ENCODE results near the gene SPATA31D3.
"Not testable (repeated sequence)": the region's sequence is repeated elsewhere in the genome, so short reads cannot be mapped to it uniquely, and the experiment has no call there.

The SPATA31D3 gene

DNA sequence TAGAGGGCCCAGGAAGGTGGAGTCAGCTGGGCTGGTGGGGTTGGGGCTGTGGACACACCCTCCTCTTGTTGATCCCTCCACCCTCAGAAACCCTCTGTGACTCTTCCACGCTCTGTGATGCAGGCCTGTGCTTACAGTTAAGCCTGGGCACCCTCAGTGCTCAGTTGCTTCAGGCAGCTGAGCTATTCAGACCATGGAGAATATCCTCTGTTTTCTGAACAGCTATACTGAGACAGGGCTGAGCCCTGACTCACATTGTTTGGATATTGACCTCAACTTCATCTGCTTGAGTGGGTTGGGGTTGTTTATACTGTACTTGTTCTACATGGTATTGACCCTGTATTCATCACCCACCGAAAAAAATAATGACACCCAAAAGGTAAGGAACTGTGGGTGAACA lies at the start of gene SPATA31D3:
Gene SPATA31D3, plus strand, starts transcription at position 108 of the 400 bp plus-strand sequence. Its CDS starts 86 bp downstream, at position 194.
- H3K9ac ChIP-seq (ENCODE audit: low read length); H3K36me3 ChIP-seq (ENCODE audit: control insufficient read depth, insufficient read depth, low read length): not testable (repeated sequence)

DNA sequence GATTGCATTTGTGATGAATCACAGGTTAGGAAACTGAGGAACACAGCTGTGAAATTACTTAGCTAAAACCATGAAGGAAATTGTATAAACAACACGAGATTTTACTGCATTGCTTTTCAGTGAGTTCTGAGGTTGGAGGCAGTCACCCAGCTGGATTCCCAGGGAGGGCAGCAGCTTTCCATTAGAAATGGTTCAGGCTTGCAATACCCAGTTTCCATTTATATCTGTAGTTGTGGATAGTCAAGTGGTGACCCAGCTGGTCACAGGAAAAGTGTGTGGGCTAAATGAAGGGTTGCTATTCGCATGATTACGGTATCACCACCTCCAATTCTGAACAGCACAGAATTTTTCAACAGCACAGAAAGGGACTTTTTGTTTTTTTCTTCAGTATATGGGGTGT lies 49.4 kb upstream of the SPATA31D3 start:
- Histone ChIP-seq H3K4me1 (ENCODE audit: control insufficient read depth, insufficient read depth, low read length) (no peaks in the 10 kb centered on the region), H3K36me3 (ENCODE audit: control insufficient read depth, insufficient read depth, low read length) (no peaks in the 10 kb centered on the region), H3K4me3 (ENCODE audit: low read length) (no peak overlapping the region), H3K27me3 (ENCODE audit: control insufficient read depth, insufficient read depth, low read length) (no peaks in the 10 kb centered on the region), H3K9ac (ENCODE audit: low read length) (no peak overlapping the region), H3K9me3 (ENCODE audit: control insufficient read depth, low read length) (no peaks in the 10 kb centered on the region)

More for the DNA sequence above, at the start of gene SPATA31D3:
- not testable (repeated sequence) for H3K4me1 ChIP-seq (ENCODE audit: control insufficient read depth, insufficient read depth, low read length); H3K4me3 ChIP-seq (ENCODE audit: low read length); H3K9me3 ChIP-seq (ENCODE audit: control insufficient read depth, low read length); H3K27me3 ChIP-seq (ENCODE audit: control insufficient read depth, insufficient read depth, low read length)

DNA sequence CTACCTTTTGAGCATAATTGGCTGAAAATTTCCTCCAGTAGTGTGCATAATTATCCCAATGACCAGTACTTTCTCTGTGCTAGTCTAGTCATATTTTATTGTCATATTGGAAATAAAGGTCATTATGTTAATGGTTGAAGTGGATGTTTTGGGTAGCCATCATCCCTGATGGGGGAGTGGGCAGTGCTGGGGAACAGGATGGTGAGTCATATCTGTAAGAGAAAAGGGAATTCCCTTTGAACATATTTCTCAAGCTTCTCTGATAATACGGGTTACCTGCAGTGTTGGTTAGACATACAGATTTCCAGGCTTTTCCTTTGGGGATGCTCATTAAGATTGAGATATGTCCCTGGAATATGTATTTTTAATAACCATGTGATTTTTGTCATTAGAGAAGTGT lies 48.4 kb upstream of the SPATA31D3 start:
- H3K27me3 ChIP-seq (ENCODE audit: control insufficient read depth, insufficient read depth, low read length) = no peaks in the 10 kb centered on the region
- no peaks in the 10 kb centered on the region for H3K9me3 ChIP-seq (ENCODE audit: control insufficient read depth, low read length)
- no peaks in the 10 kb centered on the region for H3K36me3 ChIP-seq (ENCODE audit: control insufficient read depth, insufficient read depth, low read length)
- no peak overlapping the region for H3K9ac ChIP-seq (ENCODE audit: low read length)
- H3K4me3 ChIP-seq (ENCODE audit: low read length) = no peak overlapping the region
- H3K4me1 ChIP-seq (ENCODE audit: control insufficient read depth, insufficient read depth, low read length) = no peaks in the 10 kb centered on the region

DNA sequence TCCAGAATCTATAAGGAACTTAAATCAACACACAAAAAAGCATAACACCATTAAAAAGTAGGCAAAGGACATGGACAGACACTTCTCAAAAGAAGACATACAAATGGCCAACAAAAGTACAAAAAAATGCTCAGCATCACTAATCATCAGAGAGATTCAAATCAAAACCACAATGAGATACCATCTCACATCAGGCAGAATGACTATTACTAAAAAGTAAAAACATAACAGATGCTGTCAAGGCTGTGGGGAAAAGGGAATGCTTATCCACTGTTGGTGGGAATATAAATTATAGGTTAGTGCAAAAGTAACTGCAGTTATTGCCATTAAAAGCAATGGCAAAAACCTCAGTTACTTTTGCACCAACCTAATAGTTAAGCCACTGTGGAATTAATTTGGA lies 47.2 kb upstream of the SPATA31D3 start:
- Histone ChIP-seq H3K4me1 (ENCODE audit: control insufficient read depth, insufficient read depth, low read length) (no peaks in the 10 kb centered on the region), H3K9me3 (ENCODE audit: control insufficient read depth, low read length) (no peaks in the 10 kb centered on the region), H3K27me3 (ENCODE audit: control insufficient read depth, insufficient read depth, low read length) (no peaks in the 10 kb centered on the region), H3K36me3 (ENCODE audit: control insufficient read depth, insufficient read depth, low read length) (no peaks in the 10 kb centered on the region), H3K9ac (ENCODE audit: low read length) (no peak overlapping the region), H3K4me3 (ENCODE audit: low read length) (no peak overlapping the region)

DNA sequence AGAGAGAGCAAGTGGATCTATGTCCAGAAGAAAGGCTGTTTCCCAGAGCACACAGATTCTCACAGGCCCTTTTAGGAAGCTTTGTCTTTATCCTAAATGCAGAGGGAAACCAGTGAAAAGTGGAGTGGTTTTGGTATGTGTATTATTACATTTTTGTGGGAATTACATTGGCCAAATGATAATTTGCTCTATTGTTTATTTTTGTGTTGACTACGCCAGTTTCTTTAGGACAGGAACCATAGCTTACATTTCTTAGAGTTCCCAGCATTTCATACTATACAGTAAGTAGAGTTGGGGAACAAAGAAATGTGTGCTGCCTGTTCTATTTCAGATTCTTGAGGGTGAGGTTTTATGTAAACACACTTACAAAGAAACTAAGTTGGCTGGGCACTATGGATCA lies 44.4 kb upstream of the SPATA31D3 start:
- Histone ChIP-seq H3K4me1 (ENCODE audit: control insufficient read depth, insufficient read depth, low read length) (no peaks in the 10 kb centered on the region), H3K9me3 (ENCODE audit: control insufficient read depth, low read length) (no peaks in the 10 kb centered on the region), H3K36me3 (ENCODE audit: control insufficient read depth, insufficient read depth, low read length) (no peaks in the 10 kb centered on the region), H3K4me3 (ENCODE audit: low read length) (no peak overlapping the region), H3K9ac (ENCODE audit: low read length) (no peak overlapping the region), H3K27me3 (ENCODE audit: control insufficient read depth, insufficient read depth, low read length) (no peaks in the 10 kb centered on the region)

DNA sequence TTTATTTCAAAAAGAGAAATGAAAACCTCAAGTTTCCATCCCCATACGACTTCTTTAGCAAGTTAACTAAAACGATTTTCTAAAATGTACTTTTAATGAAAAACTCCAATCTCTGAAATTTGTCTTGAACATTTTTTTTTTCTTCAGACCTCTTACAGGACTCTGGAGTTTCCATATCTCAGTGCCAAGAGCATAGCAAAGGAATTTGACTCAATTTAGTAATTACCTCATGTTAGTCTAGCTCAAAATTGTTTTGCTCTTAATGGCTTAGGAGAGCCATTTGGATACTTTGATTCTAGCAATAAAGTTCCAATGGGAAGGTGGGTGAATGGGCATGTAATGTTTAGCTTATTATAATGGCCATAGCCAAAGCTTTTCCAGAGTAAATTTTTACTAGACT lies 41.1 kb upstream of the SPATA31D3 start:
- H3K9me3 ChIP-seq (ENCODE audit: control insufficient read depth, low read length) = no peaks in the 10 kb centered on the region
- no peaks in the 10 kb centered on the region for H3K36me3 ChIP-seq (ENCODE audit: control insufficient read depth, insufficient read depth, low read length)
- H3K4me3 ChIP-seq (ENCODE audit: low read length) = no peak overlapping the region
- H3K9ac ChIP-seq (ENCODE audit: low read length) = no peak overlapping the region
- no peaks in the 10 kb centered on the region for H3K27me3 ChIP-seq (ENCODE audit: control insufficient read depth, insufficient read depth, low read length)
- H3K4me1 ChIP-seq (ENCODE audit: control insufficient read depth, insufficient read depth, low read length) = no peaks in the 10 kb centered on the region

DNA sequence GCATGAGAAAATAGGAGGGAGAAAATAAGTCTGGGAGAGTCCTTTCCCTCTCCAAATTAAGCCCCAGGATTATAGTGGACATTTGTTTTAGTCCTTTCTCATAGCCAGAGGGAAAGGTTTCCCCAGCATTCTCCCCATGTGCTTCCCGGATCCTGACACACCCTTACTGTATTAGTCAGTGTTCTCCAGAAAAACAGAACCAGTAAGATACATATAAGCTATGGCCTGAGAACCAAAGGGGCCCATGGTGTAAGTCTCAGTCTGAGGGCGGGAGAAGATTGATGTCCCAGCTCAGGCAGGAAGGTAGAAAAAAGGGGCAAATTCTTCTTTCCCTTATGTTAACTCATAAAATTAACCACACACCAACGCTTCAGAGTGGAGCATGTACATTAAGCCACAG lies 40.7 kb upstream of the SPATA31D3 start:
- H3K4me1 ChIP-seq (ENCODE audit: control insufficient read depth, insufficient read depth, low read length) = no peaks in the 10 kb centered on the region
- H3K4me3 ChIP-seq (ENCODE audit: low read length) = no peak overlapping the region
- H3K9ac ChIP-seq (ENCODE audit: low read length) = no peak overlapping the region
- H3K9me3 ChIP-seq (ENCODE audit: control insufficient read depth, low read length) = no peaks in the 10 kb centered on the region
- H3K27me3 ChIP-seq (ENCODE audit: control insufficient read depth, insufficient read depth, low read length) = no peaks in the 10 kb centered on the region
- no peaks in the 10 kb centered on the region for H3K36me3 ChIP-seq (ENCODE audit: control insufficient read depth, insufficient read depth, low read length)

DNA sequence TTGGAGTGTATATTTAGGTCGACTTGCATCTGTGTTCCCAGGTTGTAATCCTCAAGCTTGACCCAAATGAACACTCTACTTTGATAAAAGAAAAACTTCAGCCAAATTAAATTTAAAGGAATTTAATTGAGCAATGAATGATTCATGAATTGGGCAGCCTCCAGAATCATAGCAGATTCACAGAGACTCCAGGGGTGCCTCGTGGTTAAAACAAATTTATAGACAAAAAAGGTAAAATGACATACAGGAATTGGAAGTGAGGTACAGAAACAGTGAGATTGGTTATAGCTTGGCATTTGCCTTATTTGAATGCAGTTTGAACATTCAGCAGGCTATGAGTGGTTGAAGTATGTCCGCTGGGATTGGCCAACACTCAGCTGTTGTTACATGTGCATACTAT lies 36.6 kb upstream of the SPATA31D3 start:
- Histone ChIP-seq H3K4me3 (ENCODE audit: low read length) (no peak overlapping the region), H3K9me3 (ENCODE audit: control insufficient read depth, low read length) (no peaks in the 10 kb centered on the region), H3K9ac (ENCODE audit: low read length) (no peak overlapping the region), H3K4me1 (ENCODE audit: control insufficient read depth, insufficient read depth, low read length) (no peaks in the 10 kb centered on the region), H3K36me3 (ENCODE audit: control insufficient read depth, insufficient read depth, low read length) (no peaks in the 10 kb centered on the region), H3K27me3 (ENCODE audit: control insufficient read depth, insufficient read depth, low read length) (no peaks in the 10 kb centered on the region)

DNA sequence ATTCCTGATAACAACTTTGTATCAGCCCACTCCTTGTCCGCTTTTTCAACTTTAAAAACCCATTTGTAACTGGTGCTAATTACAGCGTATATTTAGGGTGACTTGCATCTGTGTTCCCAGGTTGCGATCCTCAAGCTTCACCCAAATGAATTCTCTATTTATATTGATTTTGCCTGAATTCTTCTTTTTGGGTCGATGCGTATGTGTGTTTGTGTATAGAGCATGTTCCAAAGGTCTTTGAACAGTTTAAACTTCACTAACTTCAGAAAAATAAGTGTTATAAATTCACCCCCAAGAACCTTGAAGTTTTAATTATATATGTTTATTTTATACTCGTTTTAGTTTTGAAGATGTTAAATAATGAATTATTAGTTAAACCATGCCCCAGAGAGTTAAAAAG lies 31.2 kb upstream of the SPATA31D3 start:
- no peaks in the 10 kb centered on the region for H3K9me3 ChIP-seq (ENCODE audit: control insufficient read depth, low read length)
- H3K4me3 ChIP-seq (ENCODE audit: low read length) = no peak overlapping the region
- no peaks in the 10 kb centered on the region for H3K27me3 ChIP-seq (ENCODE audit: control insufficient read depth, insufficient read depth, low read length)
- no peaks in the 10 kb centered on the region for H3K36me3 ChIP-seq (ENCODE audit: control insufficient read depth, insufficient read depth, low read length)
- no peaks in the 10 kb centered on the region for H3K4me1 ChIP-seq (ENCODE audit: control insufficient read depth, insufficient read depth, low read length)
- H3K9ac ChIP-seq (ENCODE audit: low read length) = no peak overlapping the region

DNA sequence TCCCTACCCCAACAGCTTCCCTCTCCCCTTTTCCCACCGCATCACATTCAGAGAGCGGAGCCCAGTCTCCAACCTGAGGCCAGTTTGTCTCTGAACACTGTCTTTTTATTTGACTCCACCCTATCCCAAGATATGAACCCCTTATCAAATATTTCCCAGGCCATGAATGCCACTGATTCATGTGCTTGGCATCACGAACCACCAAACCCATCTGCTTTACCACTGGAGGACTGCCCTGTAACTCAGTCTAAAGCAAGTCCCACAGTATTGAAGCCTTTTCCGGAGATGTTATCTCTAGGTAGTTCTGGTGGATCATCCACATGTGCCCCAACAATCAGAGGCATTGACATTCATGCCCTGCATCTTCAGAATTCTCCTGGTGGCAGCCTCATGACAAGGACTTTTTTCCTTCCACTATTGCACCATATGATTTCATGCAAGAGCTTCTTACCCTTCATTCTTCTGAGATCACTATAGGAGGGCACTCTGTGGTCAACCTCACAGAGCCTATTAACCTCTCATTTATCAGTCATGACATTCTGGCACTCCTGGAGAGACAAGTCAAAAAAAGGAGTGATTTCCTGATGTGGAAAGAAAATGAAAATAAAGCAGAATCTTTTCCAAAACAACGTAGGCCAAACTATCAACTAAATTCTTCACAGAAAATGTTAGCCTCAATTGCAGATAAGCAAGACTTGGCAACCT lies 27.3 kb upstream of the SPATA31D3 start:
- no peaks in the 10 kb centered on the region for H3K36me3 ChIP-seq (ENCODE audit: control insufficient read depth, insufficient read depth, low read length)
- no peak overlapping the region for H3K4me3 ChIP-seq (ENCODE audit: low read length)

DNA sequence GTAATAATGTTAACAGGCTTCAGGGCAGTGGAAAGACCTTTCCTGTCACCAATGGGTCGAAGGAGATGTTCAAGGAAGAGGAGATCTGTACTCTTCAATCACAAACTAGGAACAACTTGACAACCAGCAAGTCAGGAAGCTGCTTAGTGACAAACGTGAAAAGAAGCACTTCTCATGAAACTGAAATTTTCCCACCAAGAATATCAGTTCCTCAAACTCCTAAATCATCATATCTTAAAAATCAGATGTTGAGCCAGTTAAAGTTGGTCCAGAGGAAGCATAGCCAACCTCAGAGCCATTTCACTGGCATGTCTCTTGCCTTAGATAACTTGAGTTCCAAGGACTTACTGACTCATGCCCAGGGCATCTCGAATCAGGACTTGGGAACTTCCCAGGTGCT lies 24.8 kb upstream of the SPATA31D3 start:
- H3K9ac ChIP-seq (ENCODE audit: low read length); H3K36me3 ChIP-seq (ENCODE audit: control insufficient read depth, insufficient read depth, low read length); H3K9me3 ChIP-seq (ENCODE audit: control insufficient read depth, low read length); H3K27me3 ChIP-seq (ENCODE audit: control insufficient read depth, insufficient read depth, low read length); H3K4me3 ChIP-seq (ENCODE audit: low read length); H3K4me1 ChIP-seq (ENCODE audit: control insufficient read depth, insufficient read depth, low read length): not testable (repeated sequence)

More for the DNA sequence above, 27.3 kb upstream of the SPATA31D3 start:
- no peaks in the 10 kb centered on the region for H3K4me1 ChIP-seq (ENCODE audit: control insufficient read depth, insufficient read depth, low read length)
- no peaks in the 10 kb centered on the region for H3K9me3 ChIP-seq (ENCODE audit: control insufficient read depth, low read length)
- H3K9ac ChIP-seq (ENCODE audit: low read length) = no peak overlapping the region
- H3K27me3 ChIP-seq (ENCODE audit: control insufficient read depth, insufficient read depth, low read length) = no peaks in the 10 kb centered on the region

DNA sequence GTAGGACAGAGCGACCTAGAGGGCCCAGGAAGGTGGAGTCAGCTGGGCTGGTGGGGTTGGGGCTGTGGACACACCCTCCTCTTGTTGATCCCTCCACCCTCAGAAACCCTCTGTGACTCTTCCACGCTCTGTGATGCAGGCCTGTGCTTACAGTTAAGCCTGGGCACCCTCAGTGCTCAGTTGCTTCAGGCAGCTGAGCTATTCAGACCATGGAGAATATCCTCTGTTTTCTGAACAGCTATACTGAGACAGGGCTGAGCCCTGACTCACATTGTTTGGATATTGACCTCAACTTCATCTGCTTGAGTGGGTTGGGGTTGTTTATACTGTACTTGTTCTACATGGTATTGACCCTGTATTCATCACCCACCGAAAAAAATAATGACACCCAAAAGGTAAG lies 15.0 kb upstream of the SPATA31D3 start, which contains the start of gene SPATA31D4:
Gene SPATA31D4, plus strand, starts transcription at position 124 of the 400 bp plus-strand sequence. Its CDS starts 86 bp downstream, at position 210.
- not testable (repeated sequence) for H3K4me1 ChIP-seq (ENCODE audit: control insufficient read depth, insufficient read depth, low read length); H3K36me3 ChIP-seq (ENCODE audit: control insufficient read depth, insufficient read depth, low read length); H3K4me3 ChIP-seq (ENCODE audit: low read length); H3K27me3 ChIP-seq (ENCODE audit: control insufficient read depth, insufficient read depth, low read length); H3K9ac ChIP-seq (ENCODE audit: low read length); H3K9me3 ChIP-seq (ENCODE audit: control insufficient read depth, low read length)

DNA sequence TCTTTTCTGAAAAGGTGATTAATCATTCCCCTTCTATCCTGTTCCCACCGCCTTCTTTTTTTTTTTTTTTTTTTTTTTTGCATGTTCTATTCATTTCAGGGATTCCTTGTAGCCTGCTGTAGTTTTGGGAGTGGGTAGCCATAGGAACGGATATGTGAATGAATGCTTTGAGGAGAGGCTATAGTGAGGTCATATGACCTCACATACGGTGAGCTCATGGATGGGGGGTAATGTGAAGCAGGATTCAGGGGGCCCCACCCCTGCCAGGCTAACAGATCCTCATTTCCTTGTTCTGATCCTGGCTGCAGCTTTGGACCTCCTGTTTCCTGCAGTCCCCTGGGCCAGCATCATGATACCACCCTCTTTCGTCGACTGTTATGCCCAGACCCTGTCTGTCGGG lies 13.2 kb upstream of the SPATA31D3 start:
- H3K9me3 ChIP-seq (ENCODE audit: control insufficient read depth, low read length); H3K27me3 ChIP-seq (ENCODE audit: control insufficient read depth, insufficient read depth, low read length); H3K9ac ChIP-seq (ENCODE audit: low read length); H3K4me3 ChIP-seq (ENCODE audit: low read length); H3K36me3 ChIP-seq (ENCODE audit: control insufficient read depth, insufficient read depth, low read length); H3K4me1 ChIP-seq (ENCODE audit: control insufficient read depth, insufficient read depth, low read length): not testable (repeated sequence)
